Endothelial cell of umbilical vein (primary cell): ENCODE measurements around the gene THSD7A.

Experiments
- MYC ChIP-seq: IDR thresholded peaks from one replicate; pipeline ENCODE4 v1.6.1; 2011; ENCODE audit warnings: mild to moderate bottlenecking, low read depth, low read length
- POLR2A ChIP-seq: IDR thresholded peaks from 2 replicates; pipeline ENCODE4 v1.6.1; 2012; ENCODE audit warnings: low read depth, mild to moderate bottlenecking, control low read depth, low read length
- POLR2AphosphoS5 ChIP-seq: IDR thresholded peaks from 2 replicates; pipeline ENCODE4 v1.6.1; 2012; ENCODE audit warnings: low read depth, mild to moderate bottlenecking, control low read depth, low read length, moderate library complexity; ENCODE audit not compliant: insufficient read depth
- TF ChIP-seq, protein P1 (sequence below), 2 donors: IDR thresholded peaks; 1 replicate in 1 of 2; 2 replicates in 1 of 2; pipeline ENCODE4 v1.5.1; 2011; ENCODE audit warnings: low read length in 2 of 2, mild to moderate bottlenecking in 2 of 2, moderate library complexity in 2 of 2, control low read depth in 1 of 2, inconsistent platforms in 1 of 2, low read depth in 1 of 2; ENCODE audit not compliant: insufficient read depth in 1 of 2; ENCODE audit errors: extremely low read depth in 1 of 2

DNA sequence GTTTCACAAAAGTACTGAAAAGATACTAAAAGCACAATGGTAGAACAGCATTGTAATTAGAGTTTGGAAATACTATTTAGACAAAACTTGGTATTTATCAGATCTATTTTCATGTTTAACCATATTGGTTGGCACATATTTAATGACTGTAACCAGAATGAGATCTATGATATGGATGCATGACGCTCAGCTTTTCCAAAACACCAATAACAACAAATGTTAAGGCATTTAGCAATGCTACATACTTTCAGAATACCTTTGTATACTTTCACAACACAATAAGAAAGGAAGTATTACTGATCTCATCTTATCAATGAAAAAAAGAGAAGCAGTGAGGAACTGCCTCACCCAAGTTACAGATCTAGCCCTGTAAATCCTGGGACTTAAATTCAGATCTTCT is 74.8 kb downstream of the THSD7A start:
- TF ChIP-seq POLR2A (no peak), MYC (no peak), POLR2AphosphoS5 (no peak)
- TF ChIP-seq, protein P1, sequence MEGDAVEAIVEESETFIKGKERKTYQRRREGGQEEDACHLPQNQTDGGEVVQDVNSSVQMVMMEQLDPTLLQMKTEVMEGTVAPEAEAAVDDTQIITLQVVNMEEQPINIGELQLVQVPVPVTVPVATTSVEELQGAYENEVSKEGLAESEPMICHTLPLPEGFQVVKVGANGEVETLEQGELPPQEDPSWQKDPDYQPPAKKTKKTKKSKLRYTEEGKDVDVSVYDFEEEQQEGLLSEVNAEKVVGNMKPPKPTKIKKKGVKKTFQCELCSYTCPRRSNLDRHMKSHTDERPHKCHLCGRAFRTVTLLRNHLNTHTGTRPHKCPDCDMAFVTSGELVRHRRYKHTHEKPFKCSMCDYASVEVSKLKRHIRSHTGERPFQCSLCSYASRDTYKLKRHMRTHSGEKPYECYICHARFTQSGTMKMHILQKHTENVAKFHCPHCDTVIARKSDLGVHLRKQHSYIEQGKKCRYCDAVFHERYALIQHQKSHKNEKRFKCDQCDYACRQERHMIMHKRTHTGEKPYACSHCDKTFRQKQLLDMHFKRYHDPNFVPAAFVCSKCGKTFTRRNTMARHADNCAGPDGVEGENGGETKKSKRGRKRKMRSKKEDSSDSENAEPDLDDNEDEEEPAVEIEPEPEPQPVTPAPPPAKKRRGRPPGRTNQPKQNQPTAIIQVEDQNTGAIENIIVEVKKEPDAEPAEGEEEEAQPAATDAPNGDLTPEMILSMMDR (IDR thresholded peaks at IDR 0.05; ENCODE audit: extremely low read depth in 1 of 2, insufficient read depth in 1 of 2, low read depth in 1 of 2, low read length in 2 of 2) = no peak
